ENCODE measurements around the gene CFAP57. TPM values are rescaled to one million over a fixed set of nuclear protein-coding genes. Genes with fewer than 3 reads are reported as not detected.

The CFAP57 gene
- total RNA-seq, 2 experiments from 2014 or later = 0.09 TPM

DNA sequence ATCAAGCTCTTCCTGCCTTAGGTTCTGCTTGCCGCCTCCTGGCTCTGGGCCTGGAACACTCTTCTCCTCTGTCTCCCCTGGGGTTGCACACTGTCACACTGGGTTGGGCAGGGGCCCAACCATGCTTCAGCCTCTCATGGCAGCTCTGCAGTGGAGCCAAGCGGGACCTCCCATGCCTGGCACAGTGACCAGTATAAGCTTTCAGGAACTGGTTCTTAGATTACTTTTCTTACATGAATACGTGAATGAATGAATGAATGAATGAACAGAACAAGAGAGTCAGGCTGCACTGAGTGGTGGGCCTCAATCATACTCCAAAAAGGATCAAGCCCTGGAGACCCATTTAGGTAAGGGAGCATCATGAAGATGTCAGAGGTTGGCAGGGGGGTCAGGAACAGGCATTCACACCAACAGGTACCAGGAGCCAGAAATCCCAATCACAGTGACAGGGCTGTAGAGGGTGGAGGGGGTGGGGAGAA is 66.9 kb downstream of the CFAP57 start:
- Mint-ChIP-seq H3K4me3 (no peak overlapping the region), H3K27me3 (peaks cover 7% of the 10 kb centered on the region), H3K4me1 (peaks cover 4% of the 10 kb centered on the region), H3K27ac (no peak overlapping the region), H3K9me3 (ENCODE audit: low read depth) (no peaks in the 10 kb centered on the region), H3K36me3 (peaks cover 1% of the 10 kb centered on the region)
- ATAC-seq = no peak
- DNase-seq = no peak
- CTCF ChIA-PET = interaction anchor here (0.7 to 3.5 kb wide), 5 partner anchors 12 to 180 kb away, joined by 4 to 18 read pairs (median 4); no protein-coding TSS in a partner anchor

DNA sequence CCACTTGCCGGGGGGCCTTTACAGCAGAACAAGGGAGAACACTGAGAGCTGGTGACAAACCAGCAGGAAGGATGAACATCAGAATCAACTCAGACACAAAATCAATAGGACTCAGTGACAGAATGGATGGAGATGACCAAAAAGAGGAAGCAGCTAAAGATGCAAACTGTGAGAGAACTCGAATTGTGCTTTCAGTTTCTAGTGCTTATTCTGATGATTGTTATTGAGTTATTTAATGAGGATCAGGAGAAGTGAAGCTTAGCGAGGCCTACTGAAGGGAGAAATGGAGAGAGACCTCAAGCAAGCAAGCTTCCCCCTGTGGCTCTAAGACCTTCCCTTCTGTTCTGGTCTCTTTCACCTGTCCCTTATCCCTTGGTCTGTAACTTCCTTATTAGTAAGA is 67.4 kb downstream of the CFAP57 start:
- peaks cover 7% of the 10 kb centered on the region for H3K27me3 Mint-ChIP-seq
- no peak overlapping the region for H3K4me3 Mint-ChIP-seq
- CTCF ChIA-PET = interaction anchor here (1.2 to 3.5 kb wide), 3 partner anchors 12 to 175 kb away, joined by 4 to 18 read pairs (median 4); no protein-coding TSS in a partner anchor
- H3K36me3 Mint-ChIP-seq = peaks cover 1% of the 10 kb centered on the region
- no peak overlapping the region for H3K27ac Mint-ChIP-seq
- ATAC-seq (no peak), DNase-seq (no peak)
- H3K9me3 Mint-ChIP-seq (ENCODE audit: low read depth) = no peaks in the 10 kb centered on the region
- peaks cover 4% of the 10 kb centered on the region for H3K4me1 Mint-ChIP-seq

DNA sequence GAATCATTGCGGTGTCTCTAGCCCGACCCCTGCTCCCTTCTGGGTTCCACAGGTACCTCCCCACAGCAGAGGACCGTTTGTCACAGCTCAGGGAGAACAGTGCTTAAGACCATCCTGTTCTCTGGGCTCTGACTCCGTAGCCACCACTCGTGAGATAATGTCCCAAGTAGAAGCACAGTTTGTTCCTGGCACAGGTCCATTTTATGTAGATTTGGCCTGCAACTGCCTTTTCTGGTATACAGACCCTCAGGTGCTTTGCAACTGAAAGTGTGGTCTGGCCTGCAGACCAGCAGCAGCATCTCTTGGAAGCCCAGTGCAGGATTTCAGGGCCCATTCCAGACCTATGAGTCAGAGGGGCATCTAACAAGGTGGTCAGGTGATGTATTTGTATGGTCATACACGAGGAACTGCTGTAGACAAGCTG is 69.3 kb downstream of the CFAP57 start:
- CTCF ChIA-PET = interaction anchor here (2.4 kb wide), 1 partner anchor 15 kb away, joined by 6 read pairs; no protein-coding TSS in a partner anchor
- Mint-ChIP-seq H3K4me3 (no peak overlapping the region), H3K4me1 (peaks cover 4% of the 10 kb centered on the region), H3K27me3 (peaks cover 21% of the 10 kb centered on the region), H3K36me3 (peaks cover 1% of the 10 kb centered on the region), H3K9me3 (ENCODE audit: low read depth) (no peaks in the 10 kb centered on the region), H3K27ac (no peak overlapping the region)
- no peak for DNase-seq
- no peak for ATAC-seq

DNA sequence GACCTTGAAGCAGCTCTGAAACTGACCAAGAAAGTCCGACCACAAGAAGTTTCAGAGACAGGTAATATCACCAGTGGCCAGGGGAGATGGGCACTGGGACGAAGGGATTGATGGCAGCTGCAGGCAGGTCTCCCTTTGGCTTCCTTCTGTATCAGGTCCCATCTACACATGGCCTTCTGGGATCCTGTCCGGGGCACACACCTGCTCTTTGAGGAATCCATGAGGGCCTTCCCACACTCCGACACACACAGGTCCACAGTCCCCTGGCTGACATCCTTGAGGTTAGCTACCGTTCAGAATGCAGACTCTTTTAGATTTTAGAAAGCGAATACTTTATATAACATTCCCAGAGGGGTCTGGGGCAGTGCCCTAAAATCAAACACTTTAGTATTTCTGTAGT is 71.2 kb downstream of the CFAP57 start:
- DNase-seq (no peak), ATAC-seq (no peak)
- peaks cover 6% of the 10 kb centered on the region for H3K36me3 Mint-ChIP-seq
- H3K9me3 Mint-ChIP-seq (ENCODE audit: low read depth) = peaks cover 5% of the 10 kb centered on the region
- H3K27me3 Mint-ChIP-seq = peaks cover 30% of the 10 kb centered on the region
- CTCF ChIA-PET = interaction anchor here (1.2 to 2.4 kb wide), 3 partner anchors 15 to 171 kb away, joined by 3 to 10 read pairs (median 6); no protein-coding TSS in a partner anchor
- no peak overlapping the region for H3K27ac Mint-ChIP-seq
- H3K4me3 Mint-ChIP-seq = no peak overlapping the region
- peaks cover 4% of the 10 kb centered on the region for H3K4me1 Mint-ChIP-seq

DNA sequence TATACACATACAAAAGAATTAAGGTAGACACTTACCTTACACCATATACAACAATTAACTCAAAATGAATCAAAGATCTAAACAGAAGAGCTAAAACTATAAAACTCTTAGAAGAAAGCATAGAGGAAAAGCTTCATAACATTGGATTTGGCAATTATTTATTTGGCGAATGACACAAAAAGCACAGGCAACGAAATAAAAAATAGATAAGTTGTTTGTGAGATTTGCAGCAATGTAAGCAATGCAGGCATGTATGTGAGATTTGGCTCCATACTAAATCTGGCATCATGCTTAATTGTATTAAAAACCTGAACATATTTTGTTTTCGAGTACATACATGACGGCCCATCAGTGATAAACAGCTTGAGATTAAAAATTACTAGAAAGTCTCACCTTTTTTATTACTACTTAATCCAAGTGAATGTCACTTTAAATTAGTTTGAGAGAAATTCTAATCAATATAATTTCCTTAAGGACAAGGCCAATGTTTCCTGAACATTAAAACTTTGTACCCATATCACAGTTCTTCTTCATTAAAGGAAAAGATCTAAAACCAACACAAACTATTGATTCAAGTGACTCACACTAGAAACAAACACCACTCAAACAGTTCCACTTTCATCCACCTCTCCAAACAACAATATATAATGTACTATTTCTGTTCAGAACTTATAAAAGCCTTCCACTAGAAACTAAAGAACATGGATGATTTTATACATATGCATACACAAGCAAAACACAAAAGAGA is 74.5 kb downstream of the CFAP57 start:
- DNase-seq (no peak), ATAC-seq (no peak)
- H3K9me3 Mint-ChIP-seq (ENCODE audit: low read depth) = peaks cover 5% of the 10 kb centered on the region
- H3K4me3 Mint-ChIP-seq = no peak overlapping the region
- no peak overlapping the region for H3K27ac Mint-ChIP-seq
- H3K36me3 Mint-ChIP-seq = peaks cover 4% of the 10 kb centered on the region
- H3K27me3 Mint-ChIP-seq = peaks cover 44% of the 10 kb centered on the region
- no peaks in the 10 kb centered on the region for H3K4me1 Mint-ChIP-seq
- CTCF ChIA-PET = no interaction called here

DNA sequence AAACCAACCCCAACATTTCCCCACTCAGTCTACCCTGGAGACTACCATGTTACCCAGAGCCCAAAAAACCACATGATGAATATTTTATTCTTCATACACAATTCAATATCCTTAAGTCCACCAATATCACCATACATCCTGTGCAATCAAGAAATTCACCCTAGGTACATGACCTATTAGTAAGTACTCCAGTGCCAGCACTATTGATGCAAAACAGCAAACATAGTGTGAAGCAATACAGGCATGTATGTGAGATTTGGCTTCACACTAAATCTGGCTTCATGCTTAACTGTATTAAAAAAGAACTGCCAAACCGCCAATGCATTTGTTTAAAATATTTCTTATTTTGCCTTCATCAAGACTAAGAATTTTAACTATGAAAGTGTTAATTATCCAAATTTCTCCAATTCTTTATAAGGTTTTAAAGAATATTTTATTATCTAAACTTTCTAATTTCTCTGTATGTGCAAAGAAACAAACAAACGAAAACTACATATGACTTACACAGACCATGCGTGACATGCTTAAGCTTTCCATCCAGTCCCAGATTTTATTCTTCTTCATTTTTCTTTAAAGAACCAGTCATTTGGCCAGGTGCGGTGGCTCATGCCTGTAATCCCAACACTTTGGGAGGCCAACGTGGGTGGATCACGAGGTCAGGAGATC is 75.3 kb downstream of the CFAP57 start:
- Mint-ChIP-seq H3K4me1 (no peaks in the 10 kb centered on the region), H3K36me3 (peaks cover 4% of the 10 kb centered on the region), H3K4me3 (no peak overlapping the region), H3K9me3 (ENCODE audit: low read depth) (peaks cover 5% of the 10 kb centered on the region), H3K27ac (no peak overlapping the region), H3K27me3 (peaks cover 42% of the 10 kb centered on the region)
- CTCF ChIA-PET = interaction anchor here (0.7 kb wide), 1 partner anchor 235 kb away, joined by 3 read pairs; no protein-coding TSS in a partner anchor
- ATAC-seq (no peak), DNase-seq (no peak)

DNA sequence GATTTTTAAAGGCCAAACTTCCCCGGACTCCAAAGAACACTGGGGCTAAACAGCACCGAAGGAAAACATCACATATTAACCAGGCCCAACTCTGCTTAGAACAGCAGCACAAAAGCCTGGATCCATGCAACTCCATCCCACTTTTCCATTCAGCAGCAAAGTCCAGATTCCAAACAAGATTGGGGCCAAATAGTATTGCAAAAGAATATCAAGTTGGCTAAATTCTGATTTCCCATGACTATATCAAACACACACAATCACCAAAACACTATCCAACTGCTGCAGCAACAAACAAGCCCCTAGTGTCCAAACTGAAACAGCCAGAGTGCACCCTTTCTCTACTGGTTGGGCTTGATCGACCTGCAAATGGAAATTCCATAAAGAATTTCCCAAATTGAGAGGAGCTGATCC is 78.2 kb downstream of the CFAP57 start:
- no peak overlapping the region for H3K27ac Mint-ChIP-seq
- peaks cover 4% of the 10 kb centered on the region for H3K36me3 Mint-ChIP-seq
- no peak overlapping the region for H3K4me3 Mint-ChIP-seq
- CTCF ChIA-PET = no interaction called here
- H3K4me1 Mint-ChIP-seq = no peaks in the 10 kb centered on the region
- ATAC-seq (no peak), DNase-seq (no peak)
- H3K9me3 Mint-ChIP-seq (ENCODE audit: low read depth) = peaks cover 5% of the 10 kb centered on the region
- H3K27me3 Mint-ChIP-seq = peaks cover 49% of the 10 kb centered on the region

DNA sequence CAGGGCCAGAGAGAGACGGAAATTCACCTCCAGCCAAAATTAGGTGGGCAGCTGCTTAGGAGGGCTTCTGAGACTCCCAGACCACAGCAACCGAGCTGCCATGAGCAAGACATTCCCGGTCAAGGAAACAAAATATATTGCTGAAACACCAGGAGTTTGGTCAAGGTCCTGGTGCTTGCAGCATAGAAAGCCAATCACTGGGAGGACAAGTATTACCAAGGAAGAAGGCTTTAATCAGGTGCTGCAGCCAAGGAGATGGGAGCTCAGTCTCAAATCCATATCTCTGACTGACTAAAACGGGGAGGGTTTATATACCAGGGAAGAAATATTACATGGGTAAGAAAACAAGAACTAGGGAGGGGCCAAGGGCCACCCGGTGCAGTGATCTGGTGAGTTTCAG is 78.9 kb downstream of the CFAP57 start:
- DNase-seq (peak; percentile 25), ATAC-seq (no peak)
- Mint-ChIP-seq H3K4me1 (no peaks in the 10 kb centered on the region), H3K27me3 (peaks cover 43% of the 10 kb centered on the region), H3K4me3 (no peak overlapping the region), H3K36me3 (peaks cover 4% of the 10 kb centered on the region), H3K9me3 (ENCODE audit: low read depth) (peaks cover 5% of the 10 kb centered on the region), H3K27ac (no peak overlapping the region)
- CTCF ChIA-PET = interaction anchor here (1.8 kb wide), 1 partner anchor 12 kb away, joined by 4 read pairs; no protein-coding TSS in a partner anchor

DNA sequence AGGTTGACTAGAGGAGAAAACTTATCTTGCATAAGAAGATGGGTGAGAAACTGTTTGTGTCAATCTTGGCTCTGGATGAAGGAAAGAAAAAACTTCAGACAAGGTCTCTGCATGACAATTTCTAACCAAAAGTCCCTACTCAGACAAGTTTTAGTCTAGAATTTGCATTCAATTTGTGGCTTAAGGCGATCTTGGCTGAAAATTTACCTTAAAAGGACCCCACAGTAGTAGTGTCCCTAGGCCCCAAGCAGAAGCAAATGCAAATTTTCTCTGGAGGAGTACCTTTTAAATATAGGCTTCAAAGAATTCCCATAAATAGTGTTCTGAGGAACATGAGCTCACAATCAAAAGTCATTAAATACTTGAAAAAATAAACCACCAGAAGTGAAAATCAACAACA is 80.1 kb downstream of the CFAP57 start:
- peaks cover 2% of the 10 kb centered on the region for H3K9me3 Mint-ChIP-seq (ENCODE audit: low read depth)
- DNase-seq = no peak
- H3K4me1 Mint-ChIP-seq = no peaks in the 10 kb centered on the region
- H3K27me3 Mint-ChIP-seq = peaks cover 31% of the 10 kb centered on the region
- ATAC-seq = no peak
- CTCF ChIA-PET = interaction anchor here (1.8 kb wide), 1 partner anchor 14 kb away, joined by 4 read pairs; no protein-coding TSS in a partner anchor
- no peak overlapping the region for H3K4me3 Mint-ChIP-seq
- peaks cover 1% of the 10 kb centered on the region for H3K36me3 Mint-ChIP-seq
- no peak overlapping the region for H3K27ac Mint-ChIP-seq

DNA sequence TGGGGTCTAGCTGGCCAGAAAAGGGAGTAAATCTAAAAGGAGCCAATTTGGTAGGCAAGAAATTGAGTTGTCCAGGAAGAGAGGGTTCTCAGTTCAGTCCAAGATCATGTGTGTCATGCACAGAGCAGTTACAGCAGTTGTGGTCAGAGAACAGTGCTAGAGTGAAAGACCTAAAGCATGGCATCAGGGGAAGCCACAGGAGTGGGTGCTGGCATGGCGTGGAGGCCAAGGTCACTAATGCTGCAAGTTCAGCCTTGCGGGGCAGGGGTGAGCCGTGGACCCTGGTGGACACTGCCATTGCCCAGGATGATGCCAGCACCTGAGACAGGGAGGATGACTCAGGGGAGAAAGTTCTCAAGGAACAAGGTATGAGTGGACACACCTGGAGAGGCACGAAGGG is 81.0 kb downstream of the CFAP57 start:
- Mint-ChIP-seq H3K4me1 (no peaks in the 10 kb centered on the region), H3K27me3 (peaks cover 30% of the 10 kb centered on the region), H3K27ac (no peak overlapping the region), H3K4me3 (no peak overlapping the region), H3K36me3 (no peaks in the 10 kb centered on the region), H3K9me3 (ENCODE audit: low read depth) (no peaks in the 10 kb centered on the region)
- CTCF ChIA-PET = no interaction called here
- DNase-seq = peak; percentile 31
- no peak for ATAC-seq

DNA sequence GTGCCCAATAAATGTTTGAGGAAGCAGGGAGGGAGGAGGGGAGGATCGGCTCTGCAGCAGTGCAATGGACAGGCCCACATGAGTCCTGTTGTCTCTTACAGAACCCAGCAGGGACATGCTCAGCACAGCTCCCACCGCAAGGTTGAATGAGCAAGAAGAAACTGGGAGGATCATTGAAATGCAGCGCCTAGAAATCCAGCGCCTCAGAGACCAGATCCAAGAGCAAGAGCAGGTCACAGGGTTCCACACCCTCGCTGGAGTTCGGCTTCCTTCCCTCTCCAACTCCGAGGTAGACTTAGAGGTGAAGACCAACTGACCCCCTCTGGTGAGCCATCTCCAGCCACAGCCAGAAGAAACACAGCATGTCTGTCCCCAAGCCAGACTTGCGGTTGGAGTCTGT is 81.7 kb downstream of the CFAP57 start:
- CTCF ChIA-PET = no interaction called here
- no peak for ATAC-seq
- H3K4me3 Mint-ChIP-seq = no peak overlapping the region

DNA sequence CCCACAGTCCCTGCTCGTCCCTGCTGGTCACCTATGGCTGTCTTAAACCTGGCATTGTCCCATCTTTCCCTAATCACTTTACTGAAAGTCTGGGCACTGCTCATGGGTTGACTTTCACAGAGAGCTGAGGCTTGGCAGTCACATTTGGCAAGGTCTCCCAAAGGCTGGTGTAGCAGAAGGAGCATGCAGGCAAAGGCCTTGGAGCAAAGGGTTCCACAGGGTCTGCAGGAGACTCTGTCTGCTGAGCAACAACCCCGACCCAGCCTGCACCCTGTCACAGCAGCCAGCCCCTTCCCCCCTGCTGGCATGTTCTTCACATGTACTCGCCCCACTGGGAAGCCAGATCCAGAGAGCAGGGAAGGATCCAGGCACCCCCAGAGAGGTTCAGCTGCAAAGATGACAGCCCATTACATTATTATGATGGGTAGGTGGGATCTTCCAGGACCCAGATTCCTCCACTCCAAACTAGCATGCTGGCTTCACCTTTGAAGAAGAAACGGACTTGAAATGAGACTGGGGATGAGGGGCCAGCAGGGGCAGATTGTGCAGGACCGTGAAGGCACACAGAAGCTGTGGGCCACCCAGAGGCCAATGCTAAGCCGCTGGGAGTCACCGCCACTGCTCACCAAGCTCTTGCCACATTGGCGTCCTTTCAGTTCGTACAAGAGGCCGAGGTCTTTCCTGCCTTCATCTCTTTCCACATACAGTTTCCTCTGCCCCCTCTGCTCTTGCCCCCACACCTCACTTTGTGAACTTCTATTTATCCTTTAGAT is 83.5 kb downstream of the CFAP57 start:
- Mint-ChIP-seq H3K27ac (no peak overlapping the region), H3K36me3 (no peaks in the 10 kb centered on the region), H3K27me3 (peaks cover 26% of the 10 kb centered on the region), H3K9me3 (ENCODE audit: low read depth) (no peaks in the 10 kb centered on the region), H3K4me1 (no peaks in the 10 kb centered on the region), H3K4me3 (no peak overlapping the region)
- CTCF ChIA-PET = no interaction called here
- DNase-seq (peak; percentile 33), ATAC-seq (no peak)

More for the DNA sequence above, 81.7 kb downstream of the CFAP57 start:
- H3K9me3 Mint-ChIP-seq (ENCODE audit: low read depth) = no peaks in the 10 kb centered on the region
- no peaks in the 10 kb centered on the region for H3K36me3 Mint-ChIP-seq
- no peak overlapping the region for H3K27ac Mint-ChIP-seq
- no peak for DNase-seq
- no peaks in the 10 kb centered on the region for H3K4me1 Mint-ChIP-seq
- H3K27me3 Mint-ChIP-seq = peaks cover 30% of the 10 kb centered on the region
